Measurements from ENCODE around the gene CDKN1A. TPM values are rescaled to one million over a fixed set of nuclear protein-coding genes. Genes with fewer than 3 reads are reported as not detected.

Gene CDKN1A
- total RNA-seq, 4 donors from 2014 or later, result 49.7 to 137 (median 81.7) TPM

DNA sequence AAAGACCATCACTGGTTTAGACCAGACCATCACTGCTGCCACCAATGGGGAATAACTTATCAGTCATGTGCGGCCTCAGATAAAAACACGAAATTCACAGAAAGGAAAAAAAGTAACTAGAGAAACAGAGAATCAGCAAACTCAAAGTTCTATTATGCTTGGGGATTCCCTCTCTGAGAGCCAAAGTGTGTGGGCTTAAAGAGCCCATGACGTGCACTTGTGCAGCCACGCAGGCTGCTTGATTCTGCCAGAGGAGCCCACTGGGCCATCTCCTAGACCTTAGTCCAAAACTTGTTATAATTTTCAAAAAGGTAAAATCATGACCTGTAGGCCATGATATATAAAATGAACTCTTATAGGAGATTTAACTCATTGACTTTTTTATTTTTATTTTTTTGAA lies 34.3 kb downstream of the CDKN1A start:
- Histone ChIP-seq H3K9me3 (no peaks in the 10 kb centered on the region), H3K27ac (no peak overlapping the region), H3K27me3 (no peaks in the 10 kb centered on the region), H3K4me1 (no peaks in the 10 kb centered on the region), H3K4me3 (no peak overlapping the region), H3K36me3 (no peaks in the 10 kb centered on the region)
- no peak for ATAC-seq
- 89 to 92% methylated on average over 2 to 4 of the region's 4 CpGs for WGBS, 2 donors (ENCODE audit: low coverage in 1 of 2)
- TF ChIP-seq POLR2AphosphoS5 (IDR thresholded peaks at IDR 0.05) (no peak), POLR2A (IDR thresholded peaks at IDR 0.05) (no peak), EP300 (IDR thresholded peaks at IDR 0.05) (no peak), CTCF (IDR thresholded peaks at IDR 0.05) (no peak)

- 57 to 64% methylated on average over 2 to 3 of the region's 8 CpGs for WGBS, 2 donors (ENCODE audit: low coverage in 1 of 2)
- H3K36me3 ChIP-seq, result no peaks in the 10 kb centered on the region
- H3K9me3 ChIP-seq, result no peaks in the 10 kb centered on the region
- no peak for ATAC-seq
- H3K27me3 ChIP-seq, result no peaks in the 10 kb centered on the region
- H3K4me1 ChIP-seq, result no peaks in the 10 kb centered on the region
- TF ChIP-seq EP300 (IDR thresholded peaks at IDR 0.05) (no peak), POLR2AphosphoS5 (IDR thresholded peaks at IDR 0.05) (no peak), CTCF (IDR thresholded peaks at IDR 0.05) (no peak), POLR2A (IDR thresholded peaks at IDR 0.05) (no peak)
- no peak overlapping the region for H3K27ac ChIP-seq
- H3K4me3 ChIP-seq, result no peak overlapping the region
Observed at GRCh38 chr6:36713846-36714245, 35.3 kb downstream of the CDKN1A start.

- no peak for TF ChIP-seq POLR2AphosphoS5 (IDR thresholded peaks at IDR 0.05)
- TF ChIP-seq POLR2A (IDR thresholded peaks at IDR 0.05), result no peak
- TF ChIP-seq CTCF (IDR thresholded peaks at IDR 0.05), result no peak
- no peak for TF ChIP-seq EP300 (IDR thresholded peaks at IDR 0.05)
- Histone ChIP-seq H3K27me3 (no peaks in the 10 kb centered on the region), H3K4me3 (no peak overlapping the region), H3K27ac (no peak overlapping the region), H3K9me3 (no peaks in the 10 kb centered on the region), H3K36me3 (no peaks in the 10 kb centered on the region), H3K4me1 (no peaks in the 10 kb centered on the region)
- ATAC-seq, result no peak
- 66 to 86% methylated on average over 2 to 8 of the region's 10 CpGs for WGBS, 2 donors (ENCODE audit: low coverage in 1 of 2)
Observed at GRCh38 chr6:36714511-36714910, 36.0 kb downstream of the CDKN1A start.

- Histone ChIP-seq H3K9me3 (no peaks in the 10 kb centered on the region), H3K4me3 (no peak overlapping the region), H3K27ac (no peak overlapping the region), H3K4me1 (no peaks in the 10 kb centered on the region), H3K27me3 (no peaks in the 10 kb centered on the region), H3K36me3 (no peaks in the 10 kb centered on the region)
- TF ChIP-seq CTCF (IDR thresholded peaks at IDR 0.05) (no peak), EP300 (IDR thresholded peaks at IDR 0.05) (no peak), POLR2A (IDR thresholded peaks at IDR 0.05) (no peak), POLR2AphosphoS5 (IDR thresholded peaks at IDR 0.05) (no peak)
- ATAC-seq, result no peak
- WGBS, 2 donors (ENCODE audit: low coverage in 1 of 2), result 60% methylated on average over 2 of the region's 7 CpGs; no CpG with 5 or more reads in 1 of the 2 donors
Observed at GRCh38 chr6:36715469-36715868, 37.0 kb downstream of the CDKN1A start.

GRCh38 chr6:36716476-36717093 lies 38.1 kb downstream of the CDKN1A start:
- TF ChIP-seq EP300 (IDR thresholded peaks at IDR 0.05) (no peak), CTCF (IDR thresholded peaks at IDR 0.05) (no peak), POLR2A (IDR thresholded peaks at IDR 0.05) (no peak), POLR2AphosphoS5 (IDR thresholded peaks at IDR 0.05) (no peak)
- no peak for ATAC-seq
- no peaks in the 10 kb centered on the region for H3K36me3 ChIP-seq
- H3K9me3 ChIP-seq, result no peaks in the 10 kb centered on the region
- 92% methylated on average over 4 of the region's 8 CpGs; no CpG with 5 or more reads in 1 of the 2 donors for WGBS, 2 donors (ENCODE audit: low coverage in 1 of 2)
- H3K4me1 ChIP-seq, result no peaks in the 10 kb centered on the region
- no peak overlapping the region for H3K4me3 ChIP-seq
- H3K27me3 ChIP-seq, result no peaks in the 10 kb centered on the region
- no peak overlapping the region for H3K27ac ChIP-seq

Data from gastroesophageal sphincter (tissue), 4 donors.